Loucy (cell line): Measurements from ENCODE around the gene OR2Z1.
"Not testable (repeated sequence)": the region's sequence is repeated elsewhere in the genome, so short reads cannot be mapped to it uniquely, and the experiment has no call there.

ENCODE experiments used
- EZH2phosphoT487 ChIP-seq: fragments of 200-600 bp; IDR thresholded peaks from 2 replicates; pipeline ENCODE4 v1.6.1; 2018; ENCODE audit warnings: antibody characterized with exemption, mild to moderate bottlenecking, moderate library complexity, borderline replicate concordance
- TF ChIP-seq, protein P1 (sequence below): fragments of 200-600 bp; sonication (generic); conservative IDR thresholded peaks from 2 replicates; pipeline ENCODE4 v1.5.1; 2014; ENCODE audit warnings: mild to moderate bottlenecking, antibody characterized with exemption, low read length

DNA sequence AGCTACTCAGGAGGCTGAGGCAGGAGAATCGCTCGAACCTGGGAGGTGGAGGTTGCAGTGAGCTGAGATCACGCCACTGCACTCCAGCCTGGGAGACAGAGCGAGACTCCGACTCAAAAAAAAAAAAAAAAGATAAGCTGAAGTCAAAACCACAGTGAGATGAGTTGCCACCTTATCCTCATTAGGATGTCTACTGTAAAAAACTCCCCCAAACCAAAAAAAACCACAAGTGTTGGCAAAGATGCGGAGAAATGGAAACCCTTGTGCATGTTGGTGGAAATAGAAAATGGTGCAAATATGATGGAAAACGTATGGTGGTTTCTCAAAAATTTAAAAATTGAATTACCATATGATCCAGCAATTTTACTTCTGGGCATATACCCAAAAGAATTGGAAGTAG is 11.1 kb upstream of the OR2Z1 start:
- TF ChIP-seq, protein P1, sequence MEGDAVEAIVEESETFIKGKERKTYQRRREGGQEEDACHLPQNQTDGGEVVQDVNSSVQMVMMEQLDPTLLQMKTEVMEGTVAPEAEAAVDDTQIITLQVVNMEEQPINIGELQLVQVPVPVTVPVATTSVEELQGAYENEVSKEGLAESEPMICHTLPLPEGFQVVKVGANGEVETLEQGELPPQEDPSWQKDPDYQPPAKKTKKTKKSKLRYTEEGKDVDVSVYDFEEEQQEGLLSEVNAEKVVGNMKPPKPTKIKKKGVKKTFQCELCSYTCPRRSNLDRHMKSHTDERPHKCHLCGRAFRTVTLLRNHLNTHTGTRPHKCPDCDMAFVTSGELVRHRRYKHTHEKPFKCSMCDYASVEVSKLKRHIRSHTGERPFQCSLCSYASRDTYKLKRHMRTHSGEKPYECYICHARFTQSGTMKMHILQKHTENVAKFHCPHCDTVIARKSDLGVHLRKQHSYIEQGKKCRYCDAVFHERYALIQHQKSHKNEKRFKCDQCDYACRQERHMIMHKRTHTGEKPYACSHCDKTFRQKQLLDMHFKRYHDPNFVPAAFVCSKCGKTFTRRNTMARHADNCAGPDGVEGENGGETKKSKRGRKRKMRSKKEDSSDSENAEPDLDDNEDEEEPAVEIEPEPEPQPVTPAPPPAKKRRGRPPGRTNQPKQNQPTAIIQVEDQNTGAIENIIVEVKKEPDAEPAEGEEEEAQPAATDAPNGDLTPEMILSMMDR = not testable (repeated sequence)
- TF ChIP-seq EZH2phosphoT487 = not testable (repeated sequence)
